Stimulated activated CD4-positive, alpha-beta T cell treated with anti-CD3 and anti-CD28 coated beads, Interleukin-4, amount 100 ng/mL, for 4 hours (primary cell): ENCODE results near the gene GLRX3.
"Not testable (repeated sequence)": the region's sequence is repeated elsewhere in the genome, so short reads cannot be mapped to it uniquely, and the experiment has no call there.

Experiments used
- DNase-seq, 2 experiments: peaks; one replicate each; pipeline ENCODE4 v3.0.0-alpha.2; 2020

The GLRX3 gene

DNA sequence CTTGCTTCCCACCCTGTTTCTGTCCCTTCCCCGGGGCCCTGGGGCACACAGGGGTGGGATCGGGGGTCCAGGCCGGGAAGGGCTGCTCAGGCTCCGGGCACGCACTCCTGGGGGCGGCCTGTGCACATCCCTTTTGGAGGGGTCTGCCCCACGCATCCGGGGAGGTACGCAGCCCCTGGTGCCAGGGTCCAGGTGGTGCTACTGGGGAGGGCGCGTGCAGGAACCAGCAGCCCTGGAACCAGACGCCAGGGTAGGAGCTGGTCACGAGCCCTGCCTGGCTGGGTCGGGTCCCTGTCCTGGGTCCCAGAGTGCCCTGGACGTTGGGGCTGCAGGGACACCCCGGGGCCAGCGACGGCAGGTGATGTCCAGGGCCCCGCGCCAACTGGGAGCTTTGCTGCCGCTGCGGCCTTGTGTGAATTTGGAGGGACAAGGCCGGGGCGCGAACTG is 53.4 kb downstream of the GLRX3 start:
- no peak for DNase-seq

DNA sequence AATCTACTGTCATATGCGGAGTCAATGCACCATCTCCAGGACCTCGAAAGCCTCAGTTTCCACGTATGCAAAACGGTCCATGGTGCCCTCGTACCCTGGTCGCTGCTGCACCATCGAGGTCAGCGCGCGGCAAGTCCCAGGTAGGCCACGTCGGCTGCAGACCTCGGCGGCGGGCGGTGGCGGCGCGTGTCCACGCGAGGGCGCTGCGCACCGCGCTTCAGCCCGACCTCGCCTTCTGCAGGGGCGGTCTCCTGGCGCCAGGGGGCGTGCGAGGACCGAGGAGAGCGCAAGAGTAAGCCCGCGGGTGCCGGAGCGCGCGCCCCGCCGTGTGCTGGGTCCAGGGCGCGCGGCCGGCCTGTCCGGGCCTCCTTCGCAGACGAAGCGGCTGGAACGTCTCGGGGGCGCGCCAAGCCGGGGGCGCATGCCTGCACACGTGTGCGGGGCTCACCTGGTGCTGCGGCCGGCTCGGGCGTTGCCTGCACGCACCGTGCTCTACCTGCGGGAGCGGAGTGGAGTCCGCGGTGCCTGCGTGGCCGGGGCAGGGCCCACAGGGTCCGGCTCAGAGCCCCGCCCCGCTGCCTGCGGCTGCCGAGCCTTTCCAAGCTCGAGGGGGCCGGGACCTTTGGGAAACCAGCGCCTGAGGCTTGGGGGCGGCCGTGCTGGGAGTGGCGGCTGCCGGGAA is 54.0 kb downstream of the GLRX3 start:
- peak; percentile 79 to 92 for DNase-seq

DNA sequence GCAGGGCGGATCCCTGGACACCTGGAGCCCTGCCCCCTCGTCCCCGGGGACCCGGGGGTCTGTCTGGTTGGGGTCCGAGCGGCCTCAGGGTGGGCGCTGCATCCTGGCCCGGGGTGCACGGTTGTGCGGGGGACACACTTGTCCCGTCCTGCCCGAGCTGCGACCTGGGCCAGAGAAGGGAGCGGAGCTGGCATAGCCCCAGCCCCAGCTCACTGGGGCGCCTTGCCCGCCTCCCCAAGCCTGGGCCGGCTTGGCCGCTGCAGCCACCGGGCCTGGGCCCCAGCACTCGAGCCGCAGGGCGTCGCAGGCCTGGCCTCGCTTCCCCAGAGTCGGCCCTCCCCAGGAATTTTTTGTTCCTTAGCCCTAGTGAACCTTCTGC is 54.5 kb downstream of the GLRX3 start:
- DNase-seq = peak in 1 of 2 experiments; percentile 7

DNA sequence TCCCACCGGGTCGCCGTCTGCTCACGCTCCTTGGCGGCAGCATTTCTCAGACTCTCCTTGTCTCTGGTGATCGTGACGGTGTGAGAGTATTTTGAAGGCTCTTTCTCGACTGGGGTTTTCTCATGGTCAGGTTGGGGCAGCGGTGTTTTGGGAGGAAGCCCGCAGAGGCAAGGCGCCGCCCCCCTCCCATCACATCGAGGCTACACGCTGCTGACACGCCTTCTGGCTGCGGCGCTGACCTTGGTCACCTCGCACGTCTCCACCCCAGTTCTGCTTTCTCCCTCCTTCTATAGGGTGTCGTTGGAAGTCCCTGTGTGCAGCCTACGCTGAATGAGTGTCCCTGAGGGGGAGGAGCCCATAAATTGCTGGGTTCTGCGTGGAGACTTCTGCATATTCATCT is 55.2 kb downstream of the GLRX3 start:
- DNase-seq = no peak

DNA sequence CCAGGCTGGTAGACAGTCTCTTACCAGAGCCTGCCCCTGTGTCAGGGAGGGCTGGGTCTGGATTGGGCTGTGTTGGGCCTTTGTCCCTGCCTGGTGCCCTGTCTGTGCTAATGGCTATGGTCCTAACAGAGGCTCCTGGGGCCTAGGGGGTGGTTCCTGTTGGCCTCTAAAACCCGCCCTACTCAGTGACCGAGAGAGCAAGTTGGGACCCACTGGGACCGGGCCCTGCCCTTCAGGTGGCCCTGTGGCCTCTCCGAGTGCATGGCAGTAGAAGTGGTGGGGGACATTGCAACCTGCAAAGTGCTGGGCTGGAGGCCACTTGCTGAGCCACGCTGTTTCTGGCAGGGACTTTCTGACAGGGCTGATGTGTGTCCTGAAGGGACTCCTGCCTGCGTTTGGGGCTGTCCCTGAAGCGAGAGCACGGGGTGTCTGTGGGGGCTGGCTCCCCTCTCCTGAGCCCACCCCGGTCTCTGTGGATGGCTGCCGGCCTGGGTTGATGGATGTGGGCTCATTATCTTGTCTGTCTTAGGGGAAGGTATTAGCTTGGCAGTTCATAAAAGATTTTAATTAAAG is 56.2 kb downstream of the GLRX3 start:
- no peak for DNase-seq

DNA sequence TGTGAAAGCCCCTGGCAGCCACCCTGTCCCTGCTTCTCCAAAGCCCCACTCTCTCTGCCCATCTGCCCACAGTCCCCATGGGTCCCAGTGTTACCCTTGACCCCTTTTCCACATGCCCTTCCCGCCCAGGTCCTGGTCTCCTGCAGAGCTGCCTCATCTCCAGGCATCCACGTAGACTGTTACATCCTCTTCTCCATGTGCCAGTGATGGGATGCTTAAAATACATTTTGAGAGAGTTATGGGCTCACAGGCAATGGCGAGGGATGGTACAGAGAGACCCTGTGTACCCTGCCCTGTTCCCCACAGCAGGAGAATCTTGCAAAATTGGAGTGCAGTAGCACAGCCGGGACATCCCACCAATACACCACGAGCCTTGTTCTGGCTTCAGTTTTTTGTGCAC is 56.8 kb downstream of the GLRX3 start:
- DNase-seq = no peak

DNA sequence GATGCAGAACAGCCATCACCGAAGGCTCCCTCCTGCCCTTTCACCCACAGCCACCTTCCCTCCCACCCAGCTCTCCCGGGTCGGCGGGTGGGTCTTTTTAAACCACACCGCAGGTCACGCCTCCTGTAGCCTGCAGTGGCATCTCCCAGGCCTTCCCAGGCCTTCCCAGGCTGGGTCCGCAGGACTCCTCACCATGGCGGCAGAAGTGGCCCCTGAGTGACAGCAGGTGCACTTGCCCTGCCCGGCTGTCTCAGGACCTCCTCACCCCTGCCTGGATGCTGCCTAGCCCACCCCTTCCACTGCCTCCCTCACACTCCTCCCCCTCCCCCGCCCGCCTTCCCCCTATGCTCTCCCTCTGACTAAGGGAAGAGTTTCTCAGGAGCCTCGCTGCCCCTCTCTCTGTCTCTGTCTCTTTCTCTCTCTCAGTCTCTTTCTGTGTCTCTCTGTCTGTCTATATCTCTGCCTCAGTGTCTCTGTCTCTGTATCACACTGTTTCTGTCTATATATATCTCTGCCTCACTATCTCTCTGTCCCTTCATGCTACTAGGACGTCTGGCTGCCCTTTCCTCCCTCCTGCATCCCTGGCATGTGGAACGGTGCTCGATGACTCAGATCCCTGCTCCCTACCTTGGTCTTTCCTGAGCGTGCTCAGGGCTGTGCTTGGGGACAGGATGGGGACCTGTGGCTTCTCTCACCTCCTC is 57.5 kb downstream of the GLRX3 start:
- no peak for DNase-seq

DNA sequence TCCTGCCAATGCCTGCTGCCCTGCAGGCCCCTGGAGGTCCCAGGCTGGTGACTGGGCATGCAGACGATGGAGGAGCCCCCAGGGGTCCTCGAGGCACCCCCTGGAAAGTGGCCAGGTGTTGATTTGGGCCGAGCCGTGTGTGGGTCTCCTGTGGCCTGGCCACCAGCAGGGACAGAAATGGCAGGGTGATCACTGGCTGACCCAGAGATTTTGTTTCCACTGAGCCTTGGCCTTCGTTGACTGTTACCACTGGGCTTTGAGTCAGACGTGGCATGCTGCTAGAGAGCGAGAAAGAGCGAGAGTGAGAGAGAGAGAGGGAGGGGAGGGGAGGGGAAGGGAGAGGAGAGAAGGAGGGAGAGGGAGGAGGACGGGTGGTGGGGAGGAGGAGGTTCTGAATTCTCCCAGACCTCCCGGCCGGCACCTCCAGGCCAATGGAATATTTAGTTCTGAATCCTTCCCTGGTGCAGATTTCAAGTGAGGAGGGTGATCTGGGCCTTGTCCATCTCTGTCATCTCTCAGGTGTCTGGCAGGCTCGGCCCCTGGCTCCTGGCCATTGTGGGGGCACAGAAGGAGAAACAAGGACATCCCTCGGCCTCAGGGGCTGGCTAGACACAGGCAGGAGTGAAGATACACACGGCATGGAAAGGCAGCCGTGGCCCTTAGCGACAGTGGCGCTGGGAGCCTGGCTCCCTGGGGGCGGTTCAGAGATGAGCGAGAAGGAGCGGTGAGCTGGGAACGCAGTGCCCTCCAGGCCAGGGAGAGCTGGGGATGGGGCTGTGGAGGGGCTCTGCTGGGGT is 58.2 kb downstream of the GLRX3 start:
- DNase-seq = no peak

DNA sequence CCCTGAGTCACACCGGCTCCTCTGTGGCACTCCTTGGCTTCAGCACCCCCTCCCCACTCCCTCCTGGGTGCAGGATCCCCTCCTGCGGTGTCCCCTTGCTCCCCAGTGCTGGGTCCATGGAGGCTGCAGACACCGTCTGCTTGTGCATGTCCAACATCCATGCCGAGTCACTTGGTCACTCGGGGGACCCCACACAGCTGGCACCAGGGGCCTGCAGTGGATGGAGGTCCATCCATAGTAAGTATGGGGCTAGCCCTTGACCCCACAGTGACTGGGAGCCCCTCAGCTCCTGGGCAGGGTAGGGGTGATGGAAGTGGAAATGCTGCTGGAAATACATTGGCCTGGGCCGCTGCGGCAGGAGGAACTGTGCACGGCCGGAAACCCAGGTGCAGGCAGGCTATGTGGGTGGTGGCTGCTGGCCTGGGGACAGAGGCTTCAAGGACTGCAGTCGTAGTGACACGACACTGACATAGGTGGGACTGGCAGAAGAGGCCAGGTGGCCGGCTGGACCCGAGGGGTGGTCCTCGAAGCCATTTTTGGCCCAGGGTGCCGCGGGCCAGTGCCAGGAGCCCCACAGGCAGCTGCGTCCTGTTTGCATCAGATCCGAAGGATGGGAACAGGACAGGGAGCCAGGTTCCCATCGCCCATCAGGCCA is 58.9 kb downstream of the GLRX3 start:
- no peak for DNase-seq

DNA sequence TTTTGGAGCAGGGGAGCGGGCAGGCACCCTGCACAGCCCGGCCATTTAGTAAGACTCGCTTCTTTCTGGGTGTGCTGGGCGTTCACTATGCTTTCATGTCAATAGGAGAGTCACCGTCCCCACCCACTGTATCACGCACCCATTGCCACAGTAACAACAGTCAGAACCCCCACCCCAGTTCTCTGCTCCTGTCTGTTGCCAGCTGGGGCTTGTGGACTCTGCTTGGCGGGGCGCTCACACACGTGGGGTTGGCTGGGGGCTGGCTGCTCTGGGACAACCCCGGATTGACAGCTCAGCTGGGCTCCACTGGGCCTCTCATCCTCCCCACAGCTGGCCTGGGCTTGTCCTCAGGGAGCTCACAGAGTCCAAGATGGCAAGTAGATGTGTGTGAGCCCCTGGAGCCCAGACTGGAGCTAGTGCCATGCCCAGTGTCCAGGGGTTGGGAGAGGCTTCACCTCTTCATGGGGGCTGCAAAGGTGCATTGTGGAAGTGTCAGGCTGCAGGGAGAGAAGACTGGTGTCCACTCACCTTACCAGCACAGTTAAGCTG is 59.6 kb downstream of the GLRX3 start:
- no peak for DNase-seq

DNA sequence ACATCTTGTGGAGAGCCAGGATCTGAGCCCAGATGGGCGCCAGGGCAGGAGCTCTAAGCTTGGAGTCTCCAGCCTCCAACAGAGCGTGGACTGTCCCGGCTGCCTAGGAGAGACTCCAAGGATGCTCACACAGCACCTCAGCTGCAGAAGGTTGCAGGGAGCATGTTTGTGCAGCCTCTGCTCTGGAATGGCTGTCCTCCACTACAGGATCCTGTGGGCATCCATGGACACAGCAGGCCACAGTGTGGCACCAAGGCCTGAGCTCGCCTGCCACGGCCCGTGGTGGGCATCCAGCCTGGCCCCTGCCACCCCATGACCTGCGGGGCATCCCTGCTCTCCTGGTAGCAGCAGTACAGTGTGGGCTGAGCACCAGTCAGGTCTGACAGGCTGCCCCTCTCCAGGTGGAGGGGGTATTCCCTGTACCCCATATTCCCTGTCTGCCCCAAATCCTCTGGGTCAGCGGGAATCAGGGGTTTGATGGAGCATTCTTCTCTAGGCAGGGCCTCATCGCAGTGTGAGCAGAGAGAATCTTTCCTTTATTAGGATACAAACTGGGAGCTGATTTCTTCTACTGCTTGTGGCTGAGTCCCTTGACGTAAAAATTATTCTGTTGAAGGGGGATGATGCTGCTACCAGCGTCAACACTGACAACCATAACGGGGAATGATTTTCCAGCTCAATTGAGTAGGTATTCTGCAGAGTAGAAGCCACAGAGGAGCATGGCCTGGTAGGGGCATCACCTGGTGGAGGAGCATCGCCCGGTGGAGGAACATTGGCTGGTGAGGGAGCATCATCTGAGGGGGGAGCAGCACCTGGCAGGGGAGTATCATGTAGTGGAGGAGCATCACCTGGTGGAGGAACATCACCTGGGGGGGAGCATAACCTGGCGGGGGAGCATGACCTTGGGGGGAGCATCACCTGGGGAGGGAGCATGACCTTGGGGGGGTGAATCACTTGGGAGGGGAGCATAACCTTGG is 60.6 kb downstream of the GLRX3 start:
- DNase-seq = no peak

DNA sequence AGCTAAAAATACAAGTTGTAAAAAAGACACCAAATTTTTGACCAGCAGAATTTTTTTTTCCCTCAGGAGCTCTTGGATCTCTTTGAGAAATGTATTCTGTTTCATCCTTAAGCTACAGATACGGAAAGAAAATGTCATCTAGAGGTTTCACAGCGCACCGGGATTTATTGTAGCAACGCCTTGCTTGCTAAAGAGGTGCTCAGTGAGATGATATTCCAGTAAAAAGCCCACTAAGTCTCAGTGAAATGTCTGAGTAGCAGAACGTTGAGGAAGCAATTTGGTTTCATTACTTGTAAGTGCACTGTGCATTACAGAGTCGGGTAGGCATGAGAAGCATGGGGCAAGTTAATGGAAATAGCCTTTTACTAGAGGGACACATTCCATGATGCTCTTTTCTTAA is 62.5 kb downstream of the GLRX3 start:
- DNase-seq = no peak

DNA sequence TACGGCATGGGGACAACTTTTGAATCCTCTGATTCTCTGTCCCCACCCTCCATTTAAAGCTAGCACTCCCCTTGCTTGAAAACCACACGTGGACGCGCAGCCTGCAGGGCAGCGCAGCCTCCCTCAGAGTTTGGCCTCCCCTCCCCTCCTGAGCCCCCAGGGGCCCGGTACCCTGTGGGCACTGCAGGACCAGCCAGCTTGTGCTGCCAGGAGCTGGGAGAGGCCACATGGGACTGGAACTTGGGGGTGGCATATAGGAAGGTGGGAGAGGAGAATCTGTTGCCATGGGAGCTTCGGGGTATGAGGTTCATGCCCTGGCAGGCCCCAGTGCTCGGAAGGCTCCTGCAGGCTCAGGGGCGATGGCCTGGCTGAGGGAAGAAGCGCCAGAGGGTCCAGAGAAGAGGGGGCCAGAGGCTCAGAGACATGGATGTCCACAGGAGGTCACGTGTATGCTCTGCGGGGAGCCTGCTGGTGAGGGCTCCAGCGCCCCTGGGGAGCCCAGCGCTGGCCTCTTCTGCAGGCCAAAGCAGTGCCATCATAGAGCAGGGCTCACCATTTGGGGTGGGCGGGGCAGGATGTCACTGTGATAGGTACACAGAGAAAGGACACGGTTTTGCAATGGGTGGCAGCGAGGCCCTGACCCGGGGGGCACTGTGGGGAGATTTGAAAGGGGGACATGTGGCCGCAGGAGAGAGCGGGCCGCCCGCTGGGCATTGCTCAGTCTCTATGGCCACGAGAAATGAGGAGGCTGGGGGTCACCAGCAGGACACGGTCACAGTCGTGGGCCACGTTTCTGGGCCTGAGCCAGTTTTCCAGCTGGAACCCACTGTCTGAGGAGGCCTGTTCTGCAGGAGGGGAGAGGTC is 64.2 kb downstream of the GLRX3 start:
- DNase-seq = no peak

DNA sequence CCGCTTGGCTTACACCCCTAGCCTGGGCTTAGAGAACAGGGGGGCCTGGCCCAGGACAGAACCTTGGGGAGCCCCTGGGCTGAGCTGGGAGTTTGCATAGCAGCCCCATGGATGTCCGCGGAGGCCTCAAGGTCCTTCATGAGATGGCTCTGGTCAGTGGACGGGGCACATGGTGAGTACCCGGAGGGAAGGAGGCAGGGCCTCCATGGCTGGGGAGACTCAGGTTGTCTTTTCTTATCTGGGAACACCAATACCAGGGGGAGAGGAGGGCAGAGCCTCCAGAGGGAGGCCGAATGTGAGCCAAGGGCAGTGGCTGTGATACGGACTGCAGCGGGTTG is 64.8 kb downstream of the GLRX3 start:
- DNase-seq = no peak

DNA sequence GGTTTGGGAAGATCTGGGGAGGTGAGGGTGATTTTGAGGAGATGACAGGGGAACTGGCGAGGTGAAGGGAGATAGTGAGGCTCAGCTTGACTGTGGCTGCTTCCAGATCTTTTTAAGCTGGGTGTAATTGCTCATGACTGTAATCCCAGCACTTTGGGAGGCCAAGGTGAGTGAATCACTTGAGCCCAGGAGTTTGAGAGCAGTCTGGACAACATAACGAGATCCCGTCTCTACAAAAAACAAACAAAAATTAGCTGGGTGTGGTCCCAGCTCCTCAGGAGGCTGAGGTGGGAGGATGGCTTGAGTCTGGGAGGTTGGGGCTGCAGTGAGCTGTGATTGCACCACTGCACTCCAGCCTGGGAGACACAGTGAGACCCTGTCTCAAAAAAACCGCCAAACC is 66.0 kb downstream of the GLRX3 start:
- DNase-seq = not testable (repeated sequence)

DNA sequence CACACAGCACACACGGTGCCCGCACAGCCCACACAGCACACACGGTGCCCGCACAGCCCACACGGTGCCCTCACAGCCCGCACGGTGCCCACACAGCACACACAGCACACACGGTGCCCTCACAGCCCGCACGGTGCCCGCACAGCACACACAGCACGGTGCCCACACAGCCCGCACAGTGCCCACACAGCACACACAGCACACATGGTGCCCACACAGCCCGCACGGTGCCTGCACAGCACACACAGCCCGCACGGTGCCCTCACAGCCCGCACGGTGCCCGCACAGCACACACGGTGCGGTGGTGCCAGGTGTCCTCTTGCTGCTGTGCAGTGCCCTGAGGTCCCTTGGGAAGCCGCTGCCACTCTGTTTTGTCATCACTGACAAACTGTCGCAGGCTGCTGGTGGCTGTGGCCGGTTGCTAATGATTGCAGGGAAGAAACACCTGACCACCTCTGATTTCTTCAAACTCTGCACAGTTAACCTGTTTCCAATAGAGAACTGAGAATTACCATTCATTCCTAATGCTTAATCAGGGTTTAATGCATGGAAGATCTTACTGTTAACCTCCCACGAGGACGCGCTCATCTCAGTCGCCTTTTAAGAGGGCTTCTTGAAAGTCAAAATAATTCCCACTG is 66.9 kb downstream of the GLRX3 start:
- DNase-seq = no peak

DNA sequence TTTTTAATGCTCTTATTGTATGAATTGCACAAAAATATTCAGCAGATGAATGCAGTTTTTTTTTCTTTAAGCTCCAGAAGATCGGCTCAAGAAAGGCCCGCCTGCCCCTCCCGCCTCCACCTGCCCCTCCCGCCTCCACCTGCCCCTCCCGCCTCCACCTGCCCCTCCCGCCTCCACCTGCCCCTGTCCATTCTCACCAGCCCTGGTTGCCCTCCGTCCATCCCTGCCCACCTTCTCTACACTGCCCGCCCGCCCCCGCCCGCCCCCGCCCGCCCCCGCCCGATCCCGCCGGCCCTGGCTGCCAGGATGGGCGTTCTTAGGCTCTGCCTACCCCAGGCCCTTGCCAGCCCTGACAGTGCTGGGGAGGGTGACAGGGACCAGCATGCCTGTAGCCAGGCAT is 67.4 kb downstream of the GLRX3 start:
- DNase-seq = no peak

DNA sequence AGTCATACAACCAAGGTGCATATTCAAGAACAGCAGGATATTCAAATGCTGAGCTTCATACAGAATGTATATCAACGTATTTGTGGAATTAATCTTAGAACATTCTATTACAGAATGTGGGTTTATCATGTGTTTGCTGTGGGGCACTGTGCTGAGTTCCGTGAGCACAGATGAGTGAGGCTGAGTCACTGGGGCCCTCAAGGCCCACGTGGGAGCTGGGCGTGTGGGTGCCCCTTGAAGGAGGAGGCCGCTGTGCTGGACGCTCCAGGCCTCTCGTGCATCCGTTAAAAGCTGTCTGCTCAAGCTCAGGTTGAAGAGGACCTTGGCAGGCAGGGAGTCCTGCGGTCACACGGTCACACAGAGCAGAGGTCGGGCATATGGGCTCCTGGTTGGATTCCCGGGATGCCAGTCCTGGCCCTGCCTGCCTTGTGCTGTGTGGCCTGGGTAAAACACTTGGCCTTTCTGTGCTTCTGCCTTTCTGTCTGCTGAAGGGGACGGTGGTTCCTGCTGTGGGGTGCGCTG is 70.1 kb downstream of the GLRX3 start:
- no peak for DNase-seq

DNA sequence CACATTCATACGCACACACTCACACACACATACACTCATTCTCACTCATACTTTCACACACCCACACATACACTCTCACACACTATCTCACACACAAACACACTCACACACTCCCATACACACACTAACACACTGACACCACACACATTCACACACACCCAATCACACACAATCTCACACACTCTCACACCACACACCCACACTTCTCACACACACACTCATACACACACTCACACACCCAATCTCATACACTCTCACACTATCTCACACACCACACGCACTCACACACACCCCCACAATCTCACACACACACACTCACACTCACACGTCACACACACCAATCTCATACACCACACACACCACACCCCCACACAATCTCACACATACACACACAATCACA is 71.0 kb downstream of the GLRX3 start:
- no peak for DNase-seq

DNA sequence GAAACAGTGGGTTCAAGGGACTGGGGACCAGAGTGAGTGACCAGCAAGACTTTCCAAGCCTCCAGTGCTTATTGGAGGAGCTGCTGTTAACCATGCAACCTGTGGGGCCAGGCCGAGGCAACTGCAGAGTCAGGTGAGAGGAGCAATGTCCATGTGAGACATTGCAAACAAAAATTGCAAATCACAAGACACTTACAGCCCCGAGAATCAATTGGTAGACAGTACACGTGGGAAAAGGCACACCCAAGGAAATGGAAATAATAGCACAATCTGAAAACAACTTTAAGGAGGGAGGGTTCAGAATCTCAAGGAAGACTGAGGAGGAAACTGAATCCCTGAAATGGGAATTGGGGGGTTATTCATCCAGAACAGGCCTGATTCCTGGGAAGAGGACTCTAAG is 72.6 kb downstream of the GLRX3 start:
- no peak for DNase-seq
